NCI-H1436 treated with DMSO at 0.1 percent for 48 hours (cell line): ENCODE data around the gene ITGB5.

Experiments
- DNase-seq: peaks from one replicate; lab custom pipeline; 2025; lab: John Stamatoyannopoulos, UW

The ITGB5 gene

GRCh38 chr3:124862006-124862405, 25.2 kb downstream of the ITGB5 start:
- no peak for DNase-seq

GRCh38 chr3:124861041-124861440, 26.1 kb downstream of the ITGB5 start:
- no peak for DNase-seq

DNA sequence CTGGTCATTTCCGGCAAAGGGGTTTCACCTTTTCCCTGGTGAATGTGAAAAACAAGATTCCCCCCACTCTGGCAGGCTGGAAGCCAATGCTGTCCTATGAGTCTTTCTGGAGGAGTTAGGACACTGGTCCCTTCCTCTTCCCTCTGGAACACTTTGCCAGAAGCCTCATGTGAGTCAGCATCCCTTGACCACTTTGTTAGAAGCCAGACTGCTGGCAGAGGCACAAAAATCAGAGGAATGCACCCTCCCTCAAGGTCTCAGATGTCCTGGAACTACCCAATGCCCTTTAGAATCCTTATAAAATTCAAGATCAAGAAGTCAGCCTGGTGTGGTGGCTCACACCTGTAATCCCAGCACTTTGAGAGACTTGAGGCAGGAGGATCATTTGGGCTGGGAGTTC, 26.6 kb downstream of the ITGB5 start:
- DNase-seq = no peak

DNA sequence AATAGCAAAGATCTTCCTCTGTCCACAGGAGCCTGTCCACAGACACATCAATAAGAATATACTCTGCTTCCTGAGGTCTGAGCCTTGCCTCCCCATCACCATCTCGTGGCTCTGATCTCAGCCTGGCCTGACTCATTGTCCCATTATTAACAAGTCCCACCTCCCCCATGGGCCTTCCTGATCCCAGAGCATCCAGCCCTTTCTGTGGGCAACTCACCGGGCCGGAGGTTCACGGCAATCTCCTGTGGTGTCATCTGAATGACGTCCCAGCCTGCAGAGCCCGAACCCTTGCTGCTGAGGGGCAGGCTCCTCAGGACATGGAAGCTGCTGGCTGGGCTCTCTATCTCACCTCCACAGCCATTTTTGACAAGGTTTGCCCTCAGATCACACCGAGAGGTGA, 28.1 kb downstream of the ITGB5 start:
- DNase-seq = no peak

- no peak for DNase-seq
These were observed 28.9 kb downstream of the ITGB5 start for GRCh38 chr3:124858275-124858674.

GRCh38 chr3:124856677-124857076, 30.5 kb downstream of the ITGB5 start:
- no peak for DNase-seq

GRCh38 chr3:124854009-124854408, 33.2 kb downstream of the ITGB5 start:
- no peak for DNase-seq

GRCh38 chr3:124853446-124853845, 33.7 kb downstream of the ITGB5 start:
- DNase-seq = no peak

DNA sequence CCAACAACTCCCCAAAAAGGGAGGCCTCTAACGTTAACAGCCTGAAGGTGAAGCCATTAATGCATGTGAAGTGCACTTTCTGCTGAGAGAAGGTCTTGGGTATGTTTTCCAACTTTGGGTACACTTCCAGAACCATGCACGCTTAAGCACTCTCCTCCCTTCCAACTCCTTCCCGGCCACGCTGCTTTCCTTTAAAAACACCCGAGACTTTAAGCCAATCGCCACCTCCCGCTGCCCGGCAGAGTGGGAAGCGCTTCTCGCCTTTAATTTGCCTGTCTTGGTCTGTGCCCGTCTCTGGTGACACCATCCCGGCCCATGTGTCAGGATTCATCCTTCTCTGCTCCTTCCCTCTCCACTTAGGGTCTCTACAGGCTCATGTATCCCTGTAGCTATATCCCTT, 35.3 kb downstream of the ITGB5 start:
- DNase-seq = no peak

GRCh38 chr3:124851136-124851535, 36.0 kb downstream of the ITGB5 start:
- no peak for DNase-seq

DNA sequence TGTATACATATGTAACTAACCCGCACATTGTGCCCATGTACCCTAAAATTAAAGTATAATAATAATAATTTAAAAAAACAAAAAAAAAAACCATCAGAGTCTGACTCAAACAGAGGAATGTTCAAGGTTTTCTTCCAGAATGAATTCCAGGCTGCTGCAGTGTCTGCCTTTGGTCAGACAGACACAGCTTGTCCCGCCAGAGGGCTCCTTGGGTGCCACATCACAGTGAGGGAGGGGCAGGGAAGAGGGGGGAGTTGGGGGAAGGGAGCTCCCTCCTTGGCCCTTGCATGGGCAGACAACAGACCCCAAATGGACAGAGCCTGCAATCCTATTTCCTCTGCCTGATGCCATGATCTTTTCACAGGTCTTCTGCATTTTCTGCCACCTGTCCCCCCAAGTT, 36.5 kb downstream of the ITGB5 start:
- no peak for DNase-seq

- no peak for DNase-seq
These were observed 37.0 kb downstream of the ITGB5 start for GRCh38 chr3:124850212-124850611.

DNA sequence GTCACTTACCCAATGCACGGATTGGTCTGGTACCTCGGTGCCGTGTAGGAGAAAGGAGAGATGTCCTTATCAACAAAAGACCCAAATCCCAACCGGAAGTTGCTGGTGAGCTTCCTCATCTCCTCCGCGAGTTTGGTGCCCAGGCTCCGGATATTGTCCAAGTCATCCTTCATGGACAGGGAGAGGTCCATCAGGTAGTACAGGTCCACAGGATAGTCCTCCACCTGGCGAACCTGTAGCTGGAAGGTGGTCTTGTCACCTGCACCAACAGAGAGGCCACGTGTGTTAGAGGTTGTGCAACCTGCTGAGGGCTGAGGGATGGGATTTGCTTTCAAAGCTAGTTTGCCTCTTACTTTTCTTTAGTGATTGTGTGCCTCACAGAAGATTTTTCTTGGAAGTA, 38.9 kb downstream of the ITGB5 start:
- DNase-seq = no peak

DNA sequence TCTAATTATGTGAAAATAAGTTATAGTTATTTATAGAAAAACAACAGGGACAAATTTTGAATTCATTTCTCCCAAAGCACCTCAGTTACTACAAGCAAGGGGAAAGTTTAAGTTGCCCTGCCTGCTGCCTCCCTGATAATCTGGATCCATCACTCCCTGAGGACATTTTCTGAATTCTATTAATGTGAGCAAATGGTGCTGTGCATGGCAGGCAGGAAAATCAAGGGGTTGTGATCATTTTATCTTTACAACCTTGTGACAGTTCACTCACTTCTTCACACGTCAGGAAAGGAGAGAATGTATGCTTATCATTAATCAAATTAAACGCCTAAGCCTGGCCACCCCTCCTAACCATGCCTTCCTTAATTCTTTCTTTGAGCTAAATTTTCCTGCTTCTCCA, 39.3 kb downstream of the ITGB5 start:
- DNase-seq = no peak

GRCh38 chr3:124847051-124847450, 40.1 kb downstream of the ITGB5 start:
- no peak for DNase-seq

- DNase-seq = no peak
These were observed 41.0 kb downstream of the ITGB5 start for GRCh38 chr3:124846189-124846588.

DNA sequence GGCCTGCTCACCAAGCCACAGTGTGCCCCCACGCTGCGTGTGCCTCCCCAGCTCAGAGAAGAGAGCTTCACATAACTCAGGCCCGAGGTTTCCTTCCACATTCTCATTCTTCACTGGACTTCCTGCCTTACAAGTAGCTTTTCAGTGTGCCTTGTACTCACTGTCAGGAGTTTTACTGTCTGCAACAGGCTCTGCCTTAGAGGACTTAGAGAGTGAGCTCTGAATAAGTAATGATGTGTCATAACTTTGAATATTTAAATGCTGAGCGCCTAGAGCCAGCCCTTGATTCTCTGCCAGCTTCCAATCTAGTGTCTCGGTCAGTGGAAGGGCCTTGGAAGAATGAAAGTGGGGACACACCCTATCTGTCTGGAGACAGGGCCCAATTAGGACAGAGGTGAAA, 41.8 kb downstream of the ITGB5 start:
- DNase-seq = no peak

DNA sequence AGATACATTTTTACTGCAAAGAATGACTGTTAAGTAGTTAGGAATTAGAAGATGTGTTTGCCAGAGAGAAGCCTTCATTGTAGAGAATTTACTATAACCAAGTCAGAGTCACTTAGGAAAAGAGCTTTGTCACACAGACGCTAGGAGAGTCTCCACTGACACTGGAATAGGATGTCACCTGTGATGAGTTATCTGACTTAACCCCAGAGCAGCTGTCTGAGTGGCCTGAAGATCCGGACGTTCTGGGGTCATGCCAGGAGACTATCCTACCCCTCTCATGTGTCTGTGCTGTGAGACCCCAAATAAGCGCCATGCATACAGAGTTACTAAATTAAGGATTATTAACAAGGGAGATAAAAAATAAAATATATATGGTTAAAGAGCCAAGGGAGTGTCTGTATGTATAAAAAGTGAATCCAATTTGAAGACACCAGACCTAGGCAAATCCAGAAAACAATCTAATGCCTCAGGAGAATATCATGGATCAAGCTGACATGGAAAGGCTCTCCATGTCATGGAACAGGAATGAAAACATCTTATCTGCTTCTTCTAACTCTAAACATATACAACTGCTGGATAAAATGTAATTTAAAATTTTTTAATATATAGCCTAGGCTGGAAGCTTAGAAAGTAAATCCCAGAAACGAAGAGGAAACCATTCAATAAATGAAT, 43.5 kb downstream of the ITGB5 start:
- DNase-seq = no peak

DNA sequence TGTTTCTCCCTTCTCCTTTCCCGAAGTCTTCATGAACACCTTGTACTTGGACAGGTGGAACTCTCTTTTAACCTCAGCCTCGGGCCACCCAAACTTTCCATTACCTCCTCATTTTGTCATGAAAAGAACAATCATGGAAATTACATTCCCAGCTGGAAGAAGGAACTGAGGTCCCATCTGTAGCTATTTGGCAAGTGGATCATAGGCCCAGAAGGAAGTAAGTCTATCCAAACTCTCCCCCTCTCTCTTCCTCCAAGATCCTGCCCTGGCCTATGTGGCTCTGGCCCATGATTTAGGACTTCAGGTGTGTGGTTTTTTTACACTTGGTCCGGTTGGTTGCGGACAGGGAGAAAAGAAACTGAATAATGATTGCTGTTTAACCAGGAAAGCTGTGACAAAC, 44.1 kb downstream of the ITGB5 start:
- DNase-seq = no peak

- DNase-seq = no peak
These were observed 45.6 kb downstream of the ITGB5 start for GRCh38 chr3:124841517-124841916.

- no peak for DNase-seq
These were observed 46.8 kb downstream of the ITGB5 start for GRCh38 chr3:124840331-124840730.

GRCh38 chr3:124839896-124840295, 47.3 kb downstream of the ITGB5 start:
- DNase-seq = no peak

GRCh38 chr3:124838963-124839362, 48.2 kb downstream of the ITGB5 start:
- no peak for DNase-seq

GRCh38 chr3:124837730-124838186, 49.4 kb downstream of the ITGB5 start:
- DNase-seq = no peak

DNA sequence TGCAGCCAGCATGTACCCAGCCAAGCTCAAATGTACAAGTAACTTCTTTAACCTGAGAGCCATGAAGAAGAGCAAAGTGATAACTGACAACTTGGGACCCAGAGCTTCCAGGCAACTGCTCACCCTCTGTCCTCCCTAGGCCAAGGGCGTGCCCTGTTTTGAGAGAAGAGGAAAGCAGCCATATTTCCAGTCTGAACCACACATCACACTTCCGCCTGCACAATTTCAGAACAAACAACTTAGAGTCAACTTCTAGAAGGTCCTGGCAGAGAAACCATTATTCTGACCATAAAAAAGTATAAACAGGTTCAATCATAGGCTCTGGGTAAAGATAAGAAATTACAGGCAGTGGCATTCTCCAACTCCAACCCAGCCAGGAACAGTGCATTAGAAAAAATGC, 50.1 kb downstream of the ITGB5 start:
- DNase-seq = no peak
